Endothelial cell of umbilical vein (primary cell): ENCODE results near the gene C3orf22. TPM values are rescaled to one million over a fixed set of nuclear protein-coding genes. Genes with fewer than 3 reads are reported as not detected.

Experiments
- BruUV-seq: library from RNA; stranded (reverse); fragments of 400-500 nt; replicated peaks from 2 replicates; lab custom pipeline; 2021; lab: Mats Ljungman, UMichigan
- CTCF ChIA-PET: fragments of 300-600, 350-600 bp; sonication (Branson Sonifier 250); formaldehyde crosslinking; loops from one replicate; lab custom pipeline; 2021; ENCODE audit warnings: antibody characterized with exemption, inconsistent platforms; lab: Charles Lee
- POLR2A ChIA-PET: fragments of 300-600, 350-600 bp; sonication (Branson Sonifier 250); formaldehyde crosslinking; loops from one replicate; lab custom pipeline; 2021; ENCODE audit warnings: antibody characterized with exemption, inconsistent platforms; lab: Charles Lee
- DNase-seq: peaks from one replicate; pipeline ENCODE4 v3.0.0-alpha.2; 2011; ENCODE audit warnings: low read depth, low spot score
- FAIRE-seq: peaks from 2 replicates; lab custom pipeline; 2011; peaks lifted over from hg19 to GRCh38; lab: Jason Lieb, UNC
- H2AFZ ChIP-seq: 2 replicates; pipeline ENCODE4 v1.6.0; 2012; ENCODE audit warnings: low read depth, low read length, control low read depth, inconsistent platforms
- H3K27ac ChIP-seq: 2 replicates; pipeline ENCODE4 v1.5.1; 2011; ENCODE audit warnings: low read depth, mild to moderate bottlenecking, control low read depth, low read length, moderate library complexity; ENCODE audit not compliant: insufficient read depth
- H3K27me3 ChIP-seq, 2 experiments: 2 replicates each; pipeline versions ENCODE4 v1.6.0 to v1.6.1; 2011; ENCODE audit warnings: low read length in 2 of 2, mixed read lengths in 1 of 2; ENCODE audit not compliant: control insufficient read depth in 2 of 2, insufficient read depth in 2 of 2
- H3K36me3 ChIP-seq, 2 experiments: 2 replicates in 1 of 2; 3 replicates in 1 of 2; pipeline ENCODE4 v1.5.1; 2011; ENCODE audit warnings: low read length in 2 of 2, mild to moderate bottlenecking in 1 of 2, moderate library complexity in 1 of 2; ENCODE audit not compliant: control insufficient read depth in 2 of 2, insufficient read depth in 2 of 2; ENCODE audit errors: extremely low read depth in 1 of 2
- H3K4me1 ChIP-seq: 3 replicates; pipeline ENCODE4 v1.5.1; 2011; ENCODE audit warnings: mild to moderate bottlenecking, low read length; ENCODE audit not compliant: control insufficient read depth, insufficient read depth; ENCODE audit errors: extremely low read depth
- H3K4me2 ChIP-seq: 2 replicates; pipeline ENCODE4 v1.6.1; 2011; ENCODE audit warnings: low read length, control low read depth, mixed read lengths; ENCODE audit not compliant: insufficient read depth
- H3K4me3 ChIP-seq, 3 experiments: fragments of 200-600 bp in 1 of 3; sonication (generic), shearing (Covaris generic) in 1 of 3; replicated peaks in 1 of 3; 2 replicates each; pipeline ENCODE4 v1.5.1; 2011 to 2016; ENCODE audit warnings: control low read depth in 3 of 3, low read length in 3 of 3, mild to moderate bottlenecking in 2 of 3, inconsistent platforms in 1 of 3, low read depth in 1 of 3, moderate library complexity in 1 of 3; ENCODE audit not compliant: insufficient read depth in 1 of 3
- H3K79me2 ChIP-seq: 2 replicates; pipeline ENCODE4 v1.6.0; 2012; ENCODE audit warnings: low read length, inconsistent platforms; ENCODE audit not compliant: control insufficient read depth, insufficient read depth
- H3K9ac ChIP-seq: replicated peaks from 2 replicates; pipeline ENCODE3; 2011; ENCODE audit warnings: low read length, control low read depth; ENCODE audit not compliant: insufficient read depth; ENCODE audit errors: extremely low read depth
- H3K9me1 ChIP-seq: replicated peaks from 3 replicates; pipeline ENCODE4 v1.6.0; 2011; ENCODE audit warnings: mild to moderate bottlenecking, low read length; ENCODE audit not compliant: control insufficient read depth, insufficient read depth; ENCODE audit errors: extremely low read depth
- H3K9me3 ChIP-seq: replicated peaks from 2 replicates; pipeline ENCODE4 v1.5.1; 2012; ENCODE audit warnings: low read length, inconsistent platforms; ENCODE audit not compliant: control insufficient read depth, insufficient read depth
- H4K20me1 ChIP-seq: replicated peaks from 2 replicates; pipeline ENCODE3; 2011; ENCODE audit warnings: mild to moderate bottlenecking, low read length; ENCODE audit not compliant: control insufficient read depth, insufficient read depth; ENCODE audit errors: extremely low read depth
- CTCF ChIP-seq, 2 donors: IDR thresholded peaks; 1 replicate in 1 of 2; 2 replicates in 1 of 2; pipeline ENCODE4 v1.5.1; 2011; ENCODE audit warnings: low read length in 2 of 2, mild to moderate bottlenecking in 2 of 2, moderate library complexity in 2 of 2, control low read depth in 1 of 2, inconsistent platforms in 1 of 2, low read depth in 1 of 2; ENCODE audit not compliant: insufficient read depth in 1 of 2; ENCODE audit errors: extremely low read depth in 1 of 2
- EZH2 ChIP-seq: IDR thresholded peaks from 2 replicates; pipeline ENCODE4 v1.6.1; 2012; ENCODE audit warnings: borderline replicate concordance, low read depth, mild to moderate bottlenecking, moderate library complexity, low read length, inconsistent platforms; ENCODE audit not compliant: severe bottlenecking
- FOS ChIP-seq: IDR thresholded peaks from 2 replicates; pipeline ENCODE4 v1.6.1; 2011; ENCODE audit warnings: mild to moderate bottlenecking, low read length, moderate library complexity, borderline replicate concordance; ENCODE audit not compliant: insufficient read depth
- GATA2 ChIP-seq: IDR thresholded peaks from 2 replicates; pipeline ENCODE4 v1.7.0; 2011; ENCODE audit warnings: low read depth, mild to moderate bottlenecking, moderate library complexity, mixed read lengths, low read length; ENCODE audit not compliant: insufficient read length, insufficient read depth
- JUN ChIP-seq: IDR thresholded peaks from 2 replicates; pipeline ENCODE4 v1.6.1; 2011; ENCODE audit warnings: borderline replicate concordance, low read depth; ENCODE audit not compliant: insufficient read length, insufficient read depth
- MAX ChIP-seq: IDR thresholded peaks from 2 replicates; pipeline ENCODE4 v1.6.1; 2011; ENCODE audit not compliant: insufficient read depth, insufficient read length
- MYC ChIP-seq: IDR thresholded peaks from one replicate; pipeline ENCODE4 v1.6.1; 2011; ENCODE audit warnings: mild to moderate bottlenecking, low read depth, low read length
- POLR2A ChIP-seq: IDR thresholded peaks from 2 replicates; pipeline ENCODE4 v1.6.1; 2012; ENCODE audit warnings: low read depth, mild to moderate bottlenecking, control low read depth, low read length
- POLR2AphosphoS5 ChIP-seq: IDR thresholded peaks from 2 replicates; pipeline ENCODE4 v1.6.1; 2012; ENCODE audit warnings: low read depth, mild to moderate bottlenecking, control low read depth, low read length, moderate library complexity; ENCODE audit not compliant: insufficient read depth
- dilution Hi-C: fragments of 300-500 bp; cut with MboI; formaldehyde crosslinking; loops from one replicate; pipeline ENCODE4 v1.15.0; 2019; ENCODE audit warnings: low sequenced_read_pairs; ENCODE audit not compliant: extremely low pct_ligation_motif_present
- intact Hi-C: fragments of 100-400 bp; cut with micrococcal nuclease; formaldehyde crosslinking; loops from one replicate; pipeline ENCODE4 v1.10.0; 2022
- polyA plus RNA-seq, 4 experiments: library from polyadenylated mRNA; depleted of rRNA in 3 of 4; stranded (reverse) in 3 of 4; unstranded in 1 of 4; fragments of >200 nt; gene quantifications; 2 replicates each; pipeline versions ENCODE4 v1.2.1 to v1.2.3, GENCODE V29; 2011 to 2012; ENCODE audit warnings: missing spikeins in 1 of 4
- small RNA-seq: library from RNA; depleted of rRNA; stranded (forward); fragments of <200 nt; gene quantifications from one replicate; pipeline ENCODE3, GENCODE V24; 2012; ENCODE audit warnings: low replicate concordance, low read depth; ENCODE audit not compliant: insufficient read depth, insufficient read length
- total RNA-seq: library from RNA; stranded (reverse); gene quantifications from 2 replicates; pipeline ENCODE4 v1.2.3, GENCODE V29; 2021

C3orf22 gene
- total and polyA plus RNA-seq, 2 donors (not counting 3 experiments of a cell fraction or from before 2014, with no cell fraction given): not detected

- H3K9me3 ChIP-seq: no peaks in the 10 kb centered on the region
- H3K9me1 ChIP-seq: no peaks in the 10 kb centered on the region
- no TSS peak for BruUV-seq
- TF ChIP-seq MAX: no peak
- TF ChIP-seq POLR2A: no peak
- TF ChIP-seq CTCF (IDR thresholded peaks at IDR 0.05; ENCODE audit: extremely low read depth in 1 of 2, insufficient read depth in 1 of 2, low read depth in 1 of 2, low read length in 2 of 2): no peak
- TF ChIP-seq JUN: no peak
- TF ChIP-seq POLR2AphosphoS5: no peak
- no peak for TF ChIP-seq FOS
- TF ChIP-seq EZH2: no peak
- no peak for TF ChIP-seq MYC
- TF ChIP-seq GATA2: no peak
- H3K4me3 ChIP-seq: no peak overlapping the region
- dilution Hi-C loops (no loop called here), intact Hi-C loops (no loop called here)
- H4K20me1 ChIP-seq: no peaks in the 10 kb centered on the region
- no peaks in the 10 kb centered on the region for H3K36me3 ChIP-seq
- H3K4me2 ChIP-seq: no peak overlapping the region
- no peaks in the 10 kb centered on the region for H3K79me2 ChIP-seq
- FAIRE-seq (no peak), DNase-seq (no peak)
- ChIA-PET CTCF (no interaction called here), POLR2A (no interaction called here)
- H3K27ac ChIP-seq: no peak overlapping the region
- no peak overlapping the region for H2AFZ ChIP-seq
- H3K27me3 ChIP-seq: no peaks in the 10 kb centered on the region
- no peak overlapping the region for H3K9ac ChIP-seq
- H3K4me1 ChIP-seq: no peaks in the 10 kb centered on the region
Measured at GRCh38 chr3:126500016-126500415, 58.7 kb downstream of the C3orf22 start.

Small RNA genes within 50 kb of the gene (small RNA-seq; reads per million reads assigned to genes)
- gene RNA5SP138: not detected

Other genes starting within 250 kb of the C3orf22 start
- gene KLF15, start 201.5 kb downstream of the C3orf22 start, total RNA-seq: 1.4 and 3.0 TPM in 2 replicates
- gene KLF15, start 201.5 kb downstream of the C3orf22 start, polyA plus RNA-seq: 2.2 and 2.8 TPM in 2 replicates
- not detected in 2 replicates for gene CFAP100, start 164.0 kb downstream of the C3orf22 start, total RNA-seq
- not detected in 2 replicates for gene CFAP100, start 164.0 kb downstream of the C3orf22 start, polyA plus RNA-seq
- 21.3 and 22.6 TPM in 2 replicates for gene ZXDC, start 83.0 kb downstream of the C3orf22 start, total RNA-seq
- 13.3 and 15.2 TPM in 2 replicates for gene ZXDC, start 83.0 kb downstream of the C3orf22 start, polyA plus RNA-seq
- gene UROC1, start 41.2 kb downstream of the C3orf22 start, total RNA-seq: not detected in 2 replicates
- not detected in 2 replicates for gene UROC1, start 41.2 kb downstream of the C3orf22 start, polyA plus RNA-seq
- not detected in 2 replicates for gene CHST13, start 34.8 kb downstream of the C3orf22 start, total RNA-seq
- 0.04 TPM in 1 of 2 replicates, not detected in the other for gene CHST13, start 34.8 kb downstream of the C3orf22 start, polyA plus RNA-seq
- gene TXNRD3, start 96.2 kb upstream of the C3orf22 start, total RNA-seq: 5.0 and 7.1 TPM in 2 replicates
- gene TXNRD3, start 96.2 kb upstream of the C3orf22 start, polyA plus RNA-seq: 2.5 and 2.6 TPM in 2 replicates
- gene CHCHD6, start 145.3 kb upstream of the C3orf22 start, total RNA-seq: 8.4 and 13.4 TPM in 2 replicates
- 8.8 and 10.1 TPM in 2 replicates for gene CHCHD6, start 145.3 kb upstream of the C3orf22 start, polyA plus RNA-seq